ENCODE data around the gene SNAI1.
"Not testable (repeated sequence)": the region's sequence is repeated elsewhere in the genome, so short reads cannot be mapped to it uniquely, and the experiment has no call there.

SNAI1 gene

GRCh38 chr20:49987015-49987867 lies 4.5 kb downstream of the SNAI1 start:
- DNase-seq (ENCODE audit: low read depth), result no peak

GRCh38 chr20:49987868-49988690 lies 5.3 kb downstream of the SNAI1 start:
- DNase-seq (ENCODE audit: low read depth), result no peak

DNA sequence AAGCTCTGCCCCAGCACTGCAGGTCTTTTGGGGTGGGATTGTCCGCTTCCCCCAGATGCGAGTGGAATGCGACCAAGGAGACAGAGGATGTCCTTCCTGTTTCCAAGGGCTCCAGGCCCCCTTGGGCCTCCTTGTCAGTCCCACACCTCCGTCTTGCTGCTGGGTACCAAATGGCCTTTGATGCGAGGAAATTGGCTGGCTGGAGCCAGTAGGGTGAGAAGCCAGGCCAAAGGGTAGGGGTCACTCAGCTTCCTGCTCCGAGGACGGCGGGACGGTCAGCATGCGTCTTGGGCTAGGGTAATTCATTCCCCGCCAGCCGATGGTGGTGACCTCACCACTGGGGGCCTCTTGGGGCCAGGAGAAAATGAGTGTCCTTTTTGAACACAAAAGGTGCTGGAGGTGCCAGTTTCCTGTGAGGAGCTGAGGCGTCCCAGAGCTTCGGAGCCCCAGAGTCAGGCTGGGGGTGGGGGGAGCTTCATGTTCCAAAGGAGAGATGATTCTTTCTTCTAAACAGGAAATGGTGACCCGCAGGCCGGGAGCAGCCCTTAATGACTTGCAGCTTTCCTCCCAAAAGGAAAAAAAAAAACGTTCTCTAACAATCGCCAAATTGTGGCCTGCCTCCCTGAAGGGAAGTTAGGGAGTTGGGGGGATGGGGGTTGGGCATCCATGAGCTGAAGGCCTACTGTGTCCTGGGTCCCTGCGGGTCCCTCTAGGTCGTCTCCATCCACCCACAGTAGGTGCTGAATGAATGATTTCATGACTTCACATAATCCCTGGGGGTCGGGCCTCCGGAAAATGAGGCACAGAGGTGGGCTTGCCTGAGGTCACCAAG lies 6.7 kb downstream of the SNAI1 start:
- no peak for DNase-seq (ENCODE audit: low read depth)

DNA sequence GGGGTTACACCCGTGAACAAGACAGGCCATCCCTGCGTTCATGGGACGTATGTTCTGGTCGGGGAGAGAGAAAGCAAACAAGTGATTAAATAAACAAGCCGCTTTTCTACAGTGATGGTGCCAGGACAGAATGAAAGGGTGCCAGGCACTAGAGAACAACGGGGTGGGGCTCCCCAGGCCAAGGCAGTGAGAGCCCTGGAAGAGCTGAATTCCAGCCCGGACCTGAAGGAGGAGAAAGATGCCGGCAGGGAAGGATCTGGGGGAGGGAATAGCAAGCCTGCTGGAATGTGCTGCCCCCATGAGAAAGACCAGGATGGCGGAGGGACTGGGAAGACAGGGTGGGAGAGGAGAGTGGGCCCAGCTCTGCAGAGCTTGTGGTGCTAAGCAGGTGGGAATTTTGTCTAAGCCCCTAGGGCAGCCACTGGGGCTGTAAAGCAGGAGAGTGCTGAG lies 7.5 kb downstream of the SNAI1 start:
- DNase-seq (ENCODE audit: low read depth), result no peak

DNA sequence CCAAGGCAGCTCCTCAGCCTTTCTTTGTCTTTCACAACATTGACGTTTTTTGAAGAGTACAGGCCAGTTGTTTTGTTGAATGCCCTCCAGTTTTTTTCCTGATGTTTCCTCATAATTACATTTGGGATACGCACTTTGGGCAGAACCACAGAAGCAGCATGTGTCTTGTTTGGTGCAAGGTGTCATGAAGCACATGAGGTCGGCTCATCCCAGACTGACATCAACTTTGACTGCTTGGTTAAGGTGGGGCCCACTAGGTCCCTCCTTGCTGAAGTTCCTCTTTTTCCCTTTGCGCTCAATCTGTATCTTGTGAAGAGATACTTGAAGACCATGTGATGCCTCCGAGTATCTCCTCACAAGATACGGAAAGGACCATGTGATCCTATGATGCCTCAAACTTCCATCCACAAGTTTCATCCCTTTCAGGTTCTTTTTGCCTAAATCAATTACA lies 10.5 kb downstream of the SNAI1 start:
- no peak for DNase-seq (ENCODE audit: low read depth)

GRCh38 chr20:49995586-49995985 lies 12.8 kb downstream of the SNAI1 start:
- no peak for DNase-seq (ENCODE audit: low read depth)

- DNase-seq (ENCODE audit: low read depth), result not testable (repeated sequence)
Measured at GRCh38 chr20:49998478-49999188, 15.9 kb downstream of the SNAI1 start.

DNA sequence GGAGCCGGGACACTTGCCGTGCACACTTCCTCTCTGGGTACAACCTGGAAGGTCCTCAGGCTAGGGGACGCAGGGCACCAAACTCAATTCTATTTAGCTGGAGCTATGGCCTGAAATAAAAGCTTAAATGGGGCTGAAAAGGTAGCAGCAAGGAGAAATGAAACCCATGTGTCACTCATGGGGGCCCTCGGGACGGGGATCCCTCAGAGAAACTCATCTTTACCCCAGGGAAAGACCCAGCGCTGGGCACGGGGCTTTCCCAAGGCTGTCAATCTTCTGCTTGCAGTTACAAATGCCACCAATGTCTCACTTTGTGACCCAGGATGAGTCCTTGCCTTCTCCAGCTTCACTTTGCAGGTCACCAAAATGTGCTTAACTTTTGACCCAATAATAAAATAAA lies 16.5 kb downstream of the SNAI1 start:
- no peak for DNase-seq (ENCODE audit: low read depth)

- DNase-seq (ENCODE audit: low read depth), result not testable (repeated sequence)
Measured at GRCh38 chr20:50000548-50001222, 17.9 kb downstream of the SNAI1 start.

DNA sequence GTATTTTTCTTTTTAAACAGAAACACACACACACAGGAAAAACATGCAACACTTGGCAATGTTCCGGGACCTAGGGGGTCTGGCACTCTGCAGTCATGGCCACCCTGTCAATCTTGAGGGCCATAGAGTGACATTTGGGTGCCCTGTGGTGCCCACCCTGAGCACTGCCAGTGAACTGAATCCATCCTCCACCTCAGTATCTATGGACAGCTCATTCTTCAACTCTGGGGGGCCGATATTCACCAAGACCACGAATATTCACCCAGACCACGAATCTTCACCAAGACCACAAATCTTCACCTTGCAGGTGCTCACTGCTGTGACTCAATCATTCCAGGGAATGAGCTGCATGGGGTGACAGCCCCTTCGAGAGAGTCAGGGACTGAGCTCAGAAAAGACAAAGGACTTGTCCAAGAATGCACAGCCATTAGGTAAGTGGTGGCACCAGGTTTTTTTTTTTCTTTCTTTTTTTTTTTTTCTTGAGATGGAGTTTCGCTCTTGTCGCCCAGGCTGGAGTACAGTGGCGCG lies 19.1 kb downstream of the SNAI1 start:
- DNase-seq (ENCODE audit: low read depth), result no peak

- no peak for DNase-seq (ENCODE audit: low read depth)
Measured at GRCh38 chr20:50003253-50003656, 20.5 kb downstream of the SNAI1 start.

DNA sequence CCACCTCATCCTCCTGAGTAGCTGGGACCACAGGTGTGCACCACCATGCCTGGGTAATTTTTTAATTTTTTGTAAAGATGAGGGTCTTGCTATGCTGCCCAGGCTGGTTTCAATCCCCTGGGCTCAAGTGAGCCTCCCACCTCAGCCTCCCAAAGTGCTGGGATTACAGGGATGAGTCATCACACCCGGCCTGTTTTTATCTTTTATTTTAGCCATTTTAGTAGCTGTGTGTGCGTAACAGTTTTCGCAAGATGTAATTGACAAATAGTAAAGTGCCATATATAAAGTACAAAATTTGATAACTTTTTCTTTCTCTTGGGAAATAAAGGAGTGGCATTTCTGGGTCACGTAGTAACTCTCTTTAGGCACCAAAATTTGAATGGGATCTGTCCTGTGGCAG lies 21.4 kb downstream of the SNAI1 start:
- DNase-seq (ENCODE audit: low read depth), result no peak

DNA sequence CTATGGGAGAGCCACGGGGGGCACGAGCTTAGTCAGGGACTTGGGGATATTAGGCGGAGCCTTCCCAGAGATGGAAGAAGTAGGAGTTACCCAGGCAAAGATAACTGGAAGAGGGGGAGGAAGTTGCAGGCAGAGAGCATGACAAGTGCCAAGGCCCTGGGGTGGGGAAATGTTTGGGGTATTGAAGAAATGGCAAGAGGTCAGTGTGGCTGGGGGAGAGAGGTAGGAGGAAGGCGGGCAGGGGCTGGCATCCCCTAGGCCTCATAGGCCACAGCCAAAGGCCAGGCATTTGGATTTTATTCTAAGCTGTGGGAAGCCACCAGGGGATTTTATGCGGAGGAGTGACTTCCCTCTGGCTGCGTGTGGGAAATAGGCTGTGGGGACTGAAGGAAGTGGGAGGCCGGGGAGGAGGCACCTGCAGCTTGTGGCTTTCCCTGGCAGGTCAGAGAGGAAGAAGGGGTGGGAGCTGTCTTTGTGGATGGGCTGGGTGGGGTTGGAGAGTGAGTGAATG lies 22.7 kb downstream of the SNAI1 start:
- DNase-seq (ENCODE audit: low read depth), result no peak

DNA sequence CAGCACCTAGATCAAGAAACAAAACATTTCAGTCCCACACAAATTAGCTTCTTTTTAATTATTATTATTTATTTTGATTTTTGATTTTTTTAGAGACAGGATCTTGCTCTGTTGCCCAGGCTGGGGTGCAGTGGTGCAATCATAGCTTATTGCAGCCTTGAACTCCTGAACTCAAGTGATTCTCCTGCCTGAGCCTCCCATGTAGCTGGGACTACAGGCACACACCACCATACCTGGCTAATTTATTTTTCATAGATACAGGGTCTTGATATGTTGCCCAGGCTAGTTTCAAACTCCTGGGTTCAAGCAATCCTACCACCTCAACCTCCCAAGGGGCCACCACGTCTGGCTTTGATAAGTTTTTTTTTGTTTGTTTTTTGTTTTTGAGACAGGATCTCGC lies 24.6 kb downstream of the SNAI1 start:
- no peak for DNase-seq (ENCODE audit: low read depth)

- no peak for DNase-seq (ENCODE audit: low read depth)
Measured at GRCh38 chr20:50008007-50008406, 25.2 kb downstream of the SNAI1 start.

DNA sequence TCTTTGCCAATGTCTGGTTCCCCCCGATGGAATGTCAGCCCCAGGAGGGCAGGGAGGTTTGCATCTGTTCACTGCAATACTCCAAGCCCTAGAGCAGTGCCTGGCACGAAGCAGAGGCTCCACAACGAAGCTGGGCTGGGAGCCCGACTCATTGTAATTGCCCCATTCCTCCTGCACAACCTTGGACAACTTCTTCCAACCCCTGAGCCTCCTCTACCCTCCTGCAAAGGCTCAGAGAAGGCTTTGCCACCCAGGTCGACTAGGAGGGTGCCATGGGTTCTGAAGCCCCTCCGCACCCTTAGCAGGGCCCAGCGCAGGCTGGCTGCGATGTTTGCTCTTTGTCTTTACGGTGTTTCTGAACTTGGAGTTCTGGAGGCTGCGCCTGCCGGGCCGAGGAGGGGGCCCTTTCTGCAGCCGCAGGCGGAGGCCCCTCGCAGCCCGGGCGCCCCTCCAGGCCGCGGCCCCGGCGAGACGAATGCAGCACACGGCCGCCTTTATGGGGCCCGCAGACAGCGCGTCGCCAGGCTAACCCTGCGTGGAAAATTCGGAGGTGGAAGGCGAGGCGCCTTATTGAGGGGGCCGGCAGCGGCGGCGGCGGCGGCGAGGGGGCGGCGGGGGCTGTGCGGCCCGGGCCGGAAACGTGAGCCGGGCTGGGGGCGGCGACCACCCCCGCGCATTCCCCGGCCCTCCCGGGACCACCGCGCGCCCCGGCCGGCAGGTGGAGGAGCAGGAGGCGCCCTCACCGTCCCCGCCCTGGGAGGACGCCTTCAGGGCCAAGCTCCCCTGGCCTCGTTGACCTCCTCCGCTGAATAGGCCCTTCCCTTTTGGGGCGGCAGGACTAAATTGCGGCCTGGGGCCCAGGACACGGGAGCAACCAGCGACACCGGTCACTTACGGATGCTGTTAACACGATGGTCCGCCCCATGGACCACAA lies 27.0 kb downstream of the SNAI1 start:
- no peak for DNase-seq (ENCODE audit: low read depth)

DNA sequence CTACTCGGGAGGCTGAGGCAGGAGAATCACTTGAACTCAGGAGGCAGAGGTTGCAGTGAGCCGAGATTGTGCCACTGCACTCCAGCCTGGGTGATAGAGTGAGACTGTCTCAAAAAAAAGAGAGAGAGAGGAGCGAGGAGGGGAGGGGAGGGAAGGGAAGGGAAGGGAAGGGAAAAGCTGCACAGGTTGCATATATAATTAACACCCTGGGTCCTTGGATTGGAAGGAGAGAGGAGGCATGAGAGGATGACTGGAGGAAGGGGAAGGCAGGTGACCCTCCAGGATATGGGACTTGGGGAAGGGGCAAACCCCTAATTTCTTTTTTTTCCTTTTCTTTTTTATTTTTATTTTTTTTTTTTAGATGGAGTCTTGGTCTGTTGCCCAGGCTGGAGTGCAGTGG lies 28.8 kb downstream of the SNAI1 start:
- DNase-seq (ENCODE audit: low read depth), result not testable (repeated sequence)

DNA sequence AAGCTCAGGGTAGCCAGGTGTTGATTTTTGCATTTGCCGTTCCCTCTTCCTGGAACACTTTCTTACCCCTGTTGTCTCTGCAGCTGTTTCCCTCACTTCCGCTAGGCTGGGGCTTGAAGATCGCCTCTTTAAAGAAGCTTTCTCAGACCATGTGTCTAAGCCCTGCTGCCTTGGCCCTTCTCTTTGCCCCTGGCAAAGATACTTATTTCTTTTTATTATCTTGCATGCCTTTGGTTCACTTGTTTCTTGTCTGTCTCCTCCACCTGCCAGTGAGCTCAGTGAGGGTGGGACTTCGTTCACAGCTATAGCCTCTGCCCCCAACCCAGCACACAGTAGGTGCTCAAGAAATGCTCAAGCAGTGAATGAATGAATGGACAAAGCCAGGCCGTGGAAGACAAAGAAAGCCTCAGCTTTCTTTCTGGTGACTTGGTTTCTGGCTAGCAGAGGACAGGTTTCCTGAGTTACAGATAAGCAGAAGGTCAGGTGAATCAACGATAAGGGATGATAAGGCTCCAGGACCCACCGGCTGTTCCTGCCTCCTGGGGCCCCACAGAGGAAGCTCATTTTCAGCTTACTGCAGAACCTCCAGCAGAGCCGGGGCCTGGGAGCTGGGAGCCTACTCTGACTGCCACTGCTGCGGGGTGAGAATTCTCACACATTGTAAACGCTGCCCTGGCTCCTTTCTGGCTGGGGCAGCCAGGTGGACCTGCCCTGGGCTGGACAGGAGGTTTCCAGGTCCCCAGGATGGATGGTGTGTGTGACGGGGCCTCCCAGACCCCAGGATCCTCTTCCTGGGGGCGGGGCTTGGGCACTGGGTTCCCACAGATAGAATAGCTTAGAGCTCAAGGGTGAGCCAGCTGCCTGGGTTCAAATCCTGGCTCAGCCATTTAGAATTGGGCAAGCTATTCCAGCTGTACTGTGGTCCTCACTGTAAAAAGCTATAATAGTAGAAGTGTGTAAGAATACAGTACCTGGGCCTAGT lies 29.8 kb downstream of the SNAI1 start:
- DNase-seq (ENCODE audit: low read depth), result no peak

Measured in HS-27A (cell line).